KOPT-K1 (cell line): ENCODE results near the gene EIF2D.

Source experiments
- H3K27ac ChIP-seq: fragments of 200-600 bp; sonication (generic); 2 replicates; pipeline ENCODE4 v1.5.1; 2016; ENCODE audit warnings: antibody characterized with exemption, mild to moderate bottlenecking, low read depth, low read length; ENCODE audit not compliant: poor library complexity, severe bottlenecking
- H3K36me3 ChIP-seq: fragments of 200-600 bp; sonication (generic); 2 replicates; pipeline ENCODE4 v1.5.1; 2017; ENCODE audit warnings: antibody characterized with exemption, mild to moderate bottlenecking, low read length, moderate library complexity; ENCODE audit not compliant: insufficient read depth
- H3K9me3 ChIP-seq: fragments of 200-600 bp; sonication (generic); 2 replicates; pipeline ENCODE4 v1.5.1; 2017; ENCODE audit warnings: antibody characterized with exemption, low read length, mild to moderate bottlenecking; ENCODE audit not compliant: insufficient read depth, poor library complexity, severe bottlenecking

The EIF2D gene

DNA sequence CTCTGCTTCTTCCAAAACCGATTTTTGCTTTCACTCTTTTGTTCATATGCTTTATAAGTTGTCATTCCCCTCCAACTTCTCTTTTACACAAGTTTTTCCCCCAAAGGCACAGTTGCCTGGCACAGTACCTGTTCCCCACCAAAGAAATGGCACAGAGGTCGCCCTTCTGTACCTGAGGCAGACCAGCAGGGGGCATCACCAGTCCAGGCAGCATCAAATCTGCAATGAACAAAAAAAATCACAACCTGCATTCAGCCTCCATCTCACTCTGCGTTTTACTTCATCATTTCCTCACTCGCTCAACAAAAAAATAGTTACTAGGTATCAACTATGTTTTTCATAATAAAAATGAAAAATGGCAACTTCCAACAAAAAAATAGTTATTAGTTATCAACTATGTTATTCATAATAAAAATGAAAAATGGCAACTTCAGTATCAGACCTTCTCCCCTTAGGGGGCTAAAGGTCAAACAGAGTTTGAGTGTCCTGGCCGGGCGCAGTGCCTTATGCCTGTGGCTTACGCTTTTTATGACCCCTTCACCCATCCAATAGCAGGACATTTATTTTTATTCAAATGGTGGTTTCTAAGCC, 4.1 kb downstream of the EIF2D start:
- H3K9me3 ChIP-seq: no peaks in the 10 kb centered on the region
- H3K27ac ChIP-seq: no peak overlapping the region
- H3K36me3 ChIP-seq: peaks cover 56% of the 10 kb centered on the region

GRCh38 chr1:206606867-206607266, 5.4 kb downstream of the EIF2D start:
- H3K36me3 ChIP-seq: peaks cover 70% of the 10 kb centered on the region
- H3K27ac ChIP-seq: no peak overlapping the region
- H3K9me3 ChIP-seq: no peaks in the 10 kb centered on the region

- H3K36me3 ChIP-seq: peaks cover 84% of the 10 kb centered on the region
- no peaks in the 10 kb centered on the region for H3K9me3 ChIP-seq
- H3K27ac ChIP-seq: no peak overlapping the region
These were observed 7.4 kb downstream of the EIF2D start for GRCh38 chr1:206604861-206605260.

DNA sequence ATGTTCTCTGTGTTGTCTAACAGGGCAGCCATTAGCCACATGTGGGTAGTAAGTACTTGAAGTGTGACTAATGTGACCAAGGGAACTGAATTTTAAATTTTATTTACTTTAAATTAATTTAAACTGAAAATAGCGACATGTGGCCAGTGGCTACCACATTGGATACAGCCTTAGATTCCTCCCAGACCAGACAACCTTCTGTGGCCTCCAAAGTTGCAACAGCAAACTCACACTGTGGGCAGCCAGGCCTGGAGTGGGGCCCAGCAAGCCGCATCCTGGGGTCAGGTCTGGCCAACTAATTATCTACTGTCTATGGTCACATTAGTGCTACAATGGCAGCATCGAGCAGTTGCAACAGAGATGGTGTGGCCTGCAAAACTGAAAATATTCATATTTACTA, 11.7 kb downstream of the EIF2D start:
- Histone ChIP-seq H3K9me3 (no peaks in the 10 kb centered on the region), H3K27ac (no peak overlapping the region), H3K36me3 (peaks cover 93% of the 10 kb centered on the region)

- Histone ChIP-seq H3K9me3 (no peaks in the 10 kb centered on the region), H3K27ac (no peak overlapping the region), H3K36me3 (peaks cover 96% of the 10 kb centered on the region)
These were observed 16.0 kb downstream of the EIF2D start for GRCh38 chr1:206596319-206596666.

GRCh38 chr1:206595581-206596318, 16.5 kb downstream of the EIF2D start:
- H3K9me3 ChIP-seq: no peaks in the 10 kb centered on the region
- H3K27ac ChIP-seq: no peak overlapping the region
- H3K36me3 ChIP-seq: peaks cover 96% of the 10 kb centered on the region

GRCh38 chr1:206593351-206593925, 18.8 kb downstream of the EIF2D start:
- no peak overlapping the region for H3K27ac ChIP-seq
- H3K9me3 ChIP-seq: no peaks in the 10 kb centered on the region
- peaks cover 97% of the 10 kb centered on the region for H3K36me3 ChIP-seq

GRCh38 chr1:206591696-206592095, 20.6 kb downstream of the EIF2D start:
- H3K9me3 ChIP-seq: no peaks in the 10 kb centered on the region
- no peak overlapping the region for H3K27ac ChIP-seq
- peaks cover 100% of the 10 kb centered on the region for H3K36me3 ChIP-seq

DNA sequence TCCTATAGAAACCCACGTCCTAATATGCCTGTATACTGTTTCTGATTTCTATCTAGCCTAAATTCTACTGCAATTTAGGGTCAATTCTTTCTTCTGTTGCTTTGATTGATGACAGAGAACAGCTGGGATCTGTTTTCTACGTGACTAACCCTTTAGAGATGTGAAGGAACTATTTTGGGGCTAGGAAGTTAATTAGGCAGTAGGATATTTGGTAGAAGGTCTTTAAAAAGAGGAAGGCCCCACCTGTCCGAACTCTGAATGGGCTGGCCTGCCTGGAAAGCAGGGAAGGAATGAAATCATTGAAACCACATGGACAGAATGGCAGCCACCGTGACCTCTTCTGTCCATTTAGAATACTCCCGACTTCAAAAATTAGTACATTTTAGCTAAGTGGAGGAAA, 21.0 kb downstream of the EIF2D start:
- no peaks in the 10 kb centered on the region for H3K9me3 ChIP-seq
- no peak overlapping the region for H3K27ac ChIP-seq
- peaks cover 100% of the 10 kb centered on the region for H3K36me3 ChIP-seq

GRCh38 chr1:206590025-206590758, 22.1 kb downstream of the EIF2D start:
- H3K9me3 ChIP-seq: no peaks in the 10 kb centered on the region
- no peak overlapping the region for H3K27ac ChIP-seq
- peaks cover 100% of the 10 kb centered on the region for H3K36me3 ChIP-seq

DNA sequence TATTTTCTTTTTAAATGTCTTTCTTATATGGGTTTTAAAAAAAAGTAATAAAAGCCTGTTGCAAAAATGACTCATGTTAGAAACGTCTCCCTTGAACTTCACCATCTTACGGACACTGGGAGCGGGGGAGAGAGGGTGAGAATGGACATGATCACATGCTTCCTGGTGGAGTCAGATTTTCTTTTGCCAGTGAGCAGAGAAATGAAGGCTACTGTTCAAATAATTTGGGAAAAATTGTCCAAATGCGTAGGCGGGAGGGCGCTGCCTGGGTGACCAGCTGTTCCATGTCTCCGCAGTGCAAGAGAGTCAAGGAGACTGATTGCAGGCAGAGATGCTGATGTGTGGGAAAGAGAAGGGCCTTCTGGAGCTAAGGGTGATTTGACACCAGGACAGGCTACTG, 23.1 kb downstream of the EIF2D start:
- Histone ChIP-seq H3K27ac (no peak overlapping the region), H3K36me3 (peaks cover 100% of the 10 kb centered on the region), H3K9me3 (no peaks in the 10 kb centered on the region)

- Histone ChIP-seq H3K36me3 (peaks cover 100% of the 10 kb centered on the region), H3K27ac (no peak overlapping the region), H3K9me3 (no peaks in the 10 kb centered on the region)
These were observed 23.8 kb downstream of the EIF2D start for GRCh38 chr1:206588492-206588891.

DNA sequence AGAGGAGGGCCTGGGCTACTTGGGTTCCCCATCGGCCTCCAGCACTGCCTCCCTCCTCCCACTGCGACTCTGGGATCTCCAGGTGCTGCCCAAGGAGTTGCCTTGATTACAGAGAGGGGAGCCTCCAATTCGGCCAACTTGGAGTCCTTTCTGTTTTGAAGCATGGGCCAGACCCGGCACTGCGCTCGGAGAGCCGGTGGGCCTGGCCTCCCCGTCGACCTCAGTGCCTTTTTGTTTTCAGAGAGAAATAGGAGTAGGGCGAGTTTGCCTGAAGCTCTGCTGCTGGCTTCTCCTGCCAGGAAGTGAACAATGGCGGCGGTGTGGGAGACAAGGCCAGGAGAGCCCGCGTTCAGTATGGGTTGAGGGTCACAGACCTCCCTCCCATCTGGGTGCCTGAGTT, 24.4 kb downstream of the EIF2D start:
- Histone ChIP-seq H3K9me3 (no peaks in the 10 kb centered on the region), H3K27ac (no peak overlapping the region), H3K36me3 (peaks cover 100% of the 10 kb centered on the region)

GRCh38 chr1:206586501-206587445, 25.5 kb downstream of the EIF2D start:
- H3K27ac ChIP-seq: no peak overlapping the region
- H3K36me3 ChIP-seq: peaks cover 100% of the 10 kb centered on the region
- H3K9me3 ChIP-seq: no peaks in the 10 kb centered on the region
